Ascending aorta (tissue), 2 donors: ENCODE results near the gene OSBPL10. TPM values are rescaled to one million over a fixed set of nuclear protein-coding genes. Genes with fewer than 3 reads are reported as not detected.
"Not testable (repeated sequence)": the region's sequence is repeated elsewhere in the genome, so short reads cannot be mapped to it uniquely, and the experiment has no call there.

Experiments used
- DNase-seq, 2 donors: peaks; one replicate each; pipeline ENCODE4 v3.0.0-alpha.2; 2019; ENCODE audit warnings: low spot score in 2 of 2
- H3K27ac ChIP-seq, 2 donors: fragments of 200-600 bp; sonication (generic); one replicate each; pipeline ENCODE4 v1.5.1; 2016 to 2017; ENCODE audit warnings: mild to moderate bottlenecking in 1 of 2
- H3K27me3 ChIP-seq: fragments of 200-600 bp; sonication (generic); one replicate; pipeline ENCODE4 v1.5.1; 2017
- H3K36me3 ChIP-seq, 2 donors: fragments of 200-600 bp; sonication (generic); one replicate each; pipeline ENCODE4 v1.5.1; 2016
- H3K4me1 ChIP-seq, 2 donors: fragments of 200-600 bp; sonication (generic); one replicate each; pipeline ENCODE4 v1.5.1; 2016 to 2017; ENCODE audit warnings: mild to moderate bottlenecking in 1 of 2
- H3K4me3 ChIP-seq, 2 donors: fragments of 200-600 bp; sonication (generic); one replicate each; pipeline ENCODE4 v1.5.1; 2016 to 2017; ENCODE audit warnings: mild to moderate bottlenecking in 1 of 2
- H3K9me3 ChIP-seq, 2 donors: fragments of 200-600 bp; sonication (generic); one replicate each; pipeline ENCODE4 v1.5.1; 2016
- CTCF ChIP-seq, 3 experiments: fragments of 200-600 bp in 2 of 3; fragments of 450-650 bp in 1 of 3; sonication (generic) in 2 of 3; IDR thresholded peaks; one replicate each; pipeline ENCODE4 v1.5.1; 2016 to 2019; ENCODE audit warnings: antibody characterized with exemption in 3 of 3, mild to moderate bottlenecking in 1 of 3, moderate library complexity in 1 of 3
- intact Hi-C: fragments of 100-400 bp; cut with DNase I; formaldehyde crosslinking; loops from one replicate; pipeline ENCODE4 v1.15.1; 2023
- total RNA-seq: library from RNA; depleted of rRNA; stranded (reverse); fragments of >200 nt; gene quantifications from one replicate; pipeline ENCODE4 v1.1.0, GENCODE V29; 2016

The OSBPL10 gene
- total RNA-seq, 1 donor from 2014 or later, result 169 TPM

- Histone ChIP-seq H3K27ac (no peak overlapping the region), H3K36me3 (no peaks in the 10 kb centered on the region), H3K4me1 (peaks cover 0 to 10% of the 10 kb centered on the region in 2 donors), H3K9me3 (no peaks in the 10 kb centered on the region), H3K4me3 (no peak overlapping the region), H3K27me3 (no peaks in the 10 kb centered on the region)
- intact Hi-C loops, result no loop called here
- no peak for TF ChIP-seq CTCF (IDR thresholded peaks at IDR 0.05)
- DNase-seq, result no peak
These were observed 288.3 kb downstream of the OSBPL10 start for GRCh38 chr3:31692751-31693150.

- no peak for TF ChIP-seq CTCF (IDR thresholded peaks at IDR 0.05)
These were observed 290.3 kb downstream of the OSBPL10 start for GRCh38 chr3:31690771-31691170.

GRCh38 chr3:31689523-31689922 is 291.5 kb downstream of the OSBPL10 start:
- H3K36me3 ChIP-seq, H3K27me3 ChIP-seq, H3K4me3 ChIP-seq, DNase-seq, intact Hi-C loops, H3K9me3 ChIP-seq: not testable (repeated sequence)
- Histone ChIP-seq H3K27ac (peak overlapping the region; percentile 27 to 54), H3K4me1 (peaks cover 0 to 19% of the 10 kb centered on the region in 2 donors)

More at GRCh38 chr3:31690771-31691170, 290.3 kb downstream of the OSBPL10 start:
- Histone ChIP-seq H3K4me1 (peaks cover 0 to 19% of the 10 kb centered on the region in 2 donors), H3K36me3 (no peaks in the 10 kb centered on the region), H3K27ac (no peak overlapping the region), H3K4me3 (no peak overlapping the region), H3K9me3 (no peaks in the 10 kb centered on the region), H3K27me3 (no peaks in the 10 kb centered on the region)
- DNase-seq, result no peak
- intact Hi-C loops, result no loop called here

GRCh38 chr3:31688984-31689383 is 292.1 kb downstream of the OSBPL10 start:
- H3K27ac ChIP-seq, result peak overlapping the region; percentile 39 to 54
- TF ChIP-seq CTCF (IDR thresholded peaks at IDR 0.05), result no peak
- intact Hi-C loops, result no loop called here

GRCh38 chr3:31687020-31687802 is 293.9 kb downstream of the OSBPL10 start:
- Histone ChIP-seq H3K9me3 (no peaks in the 10 kb centered on the region), H3K36me3 (peaks cover 0 to 12% of the 10 kb centered on the region in 2 donors)
- TF ChIP-seq CTCF (IDR thresholded peaks at IDR 0.05), result no peak

More at GRCh38 chr3:31688984-31689383, 292.1 kb downstream of the OSBPL10 start:
- Histone ChIP-seq H3K4me1 (peaks cover 0 to 19% of the 10 kb centered on the region in 2 donors), H3K9me3 (no peaks in the 10 kb centered on the region), H3K36me3 (peaks cover 0 to under 1% of the 10 kb centered on the region in 2 donors), H3K27me3 (no peaks in the 10 kb centered on the region), H3K4me3 (no peak overlapping the region)
- no peak for DNase-seq

GRCh38 chr3:31680072-31680870 is 300.8 kb downstream of the OSBPL10 start:
- H3K27ac ChIP-seq, result no peak overlapping the region
- no peak overlapping the region for H3K4me3 ChIP-seq
- TF ChIP-seq CTCF (IDR thresholded peaks at IDR 0.05), result no peak
- no peak for DNase-seq
- no peaks in the 10 kb centered on the region for H3K27me3 ChIP-seq
- no peaks in the 10 kb centered on the region for H3K9me3 ChIP-seq
- intact Hi-C loops, result no loop called here
- H3K36me3 ChIP-seq, result peaks cover 0 to 12% of the 10 kb centered on the region in 2 donors
- H3K4me1 ChIP-seq, result no peaks in the 10 kb centered on the region

More at GRCh38 chr3:31687020-31687802, 293.9 kb downstream of the OSBPL10 start:
- Histone ChIP-seq H3K27me3 (no peaks in the 10 kb centered on the region), H3K4me3 (no peak overlapping the region), H3K4me1 (peaks cover 0 to 19% of the 10 kb centered on the region in 2 donors), H3K27ac (no peak overlapping the region)
- intact Hi-C loops, result no loop called here
- no peak for DNase-seq
